Keratinocyte (primary cell): ENCODE data around the gene MALSU1. TPM values are rescaled to one million over a fixed set of nuclear protein-coding genes. Genes with fewer than 3 reads are reported as not detected.

Experiments
- DNase-seq: peaks from one replicate; pipeline ENCODE4 v3.0.0-alpha.2; 2011; ENCODE audit warnings: low read depth, missing footprints, low spot score
- FAIRE-seq: peaks from 2 replicates; lab custom pipeline; 2011; peaks lifted over from hg19 to GRCh38; lab: Jason Lieb, UNC
- H2AFZ ChIP-seq: 2 replicates; pipeline ENCODE4 v1.6.0; 2012; ENCODE audit warnings: low read length, control low read depth, inconsistent platforms; ENCODE audit not compliant: control insufficient read depth
- H3K27ac ChIP-seq: 2 replicates; pipeline ENCODE4 v1.5.1; 2011; ENCODE audit warnings: low read length; ENCODE audit not compliant: control insufficient read depth, insufficient read depth
- H3K27me3 ChIP-seq: 3 replicates; pipeline ENCODE4 v1.6.0; 2011; ENCODE audit warnings: low read length; ENCODE audit not compliant: control insufficient read depth, insufficient read depth; ENCODE audit errors: extremely low read depth
- H3K36me3 ChIP-seq, 2 experiments: 2 replicates in 1 of 2; 3 replicates in 1 of 2; pipeline ENCODE4 v1.5.1; 2011; ENCODE audit warnings: low read length in 2 of 2, mild to moderate bottlenecking in 1 of 2; ENCODE audit not compliant: control insufficient read depth in 2 of 2, insufficient read depth in 2 of 2; ENCODE audit errors: extremely low read depth in 1 of 2
- H3K4me1 ChIP-seq: 3 replicates; pipeline ENCODE4 v1.5.1; 2011; ENCODE audit warnings: low read length; ENCODE audit not compliant: control insufficient read depth, insufficient read depth; ENCODE audit errors: extremely low read depth
- H3K4me2 ChIP-seq: 3 replicates; pipeline ENCODE4 v1.6.0; 2011; ENCODE audit warnings: low read depth, low read length; ENCODE audit not compliant: control insufficient read depth, insufficient read depth; ENCODE audit errors: extremely low read depth
- H3K4me3 ChIP-seq, 3 experiments: fragments of 200-600 bp in 1 of 3; sonication (generic) in 1 of 3; 2 replicates in 2 of 3; 3 replicates in 1 of 3; pipeline ENCODE4 v1.5.1; 2011 to 2016; ENCODE audit warnings: low read length in 3 of 3, mild to moderate bottlenecking in 3 of 3, control low read depth in 2 of 3, inconsistent platforms in 1 of 3, low read depth in 1 of 3, mixed read lengths in 1 of 3, mixed run types in 1 of 3, moderate library complexity in 1 of 3; ENCODE audit not compliant: control insufficient read depth in 2 of 3, insufficient read depth in 2 of 3; ENCODE audit errors: extremely low read depth in 1 of 3
- H3K79me2 ChIP-seq: 2 replicates; pipeline ENCODE4 v1.6.0; 2012; ENCODE audit warnings: low read length; ENCODE audit not compliant: control insufficient read depth, insufficient read depth
- H3K9ac ChIP-seq: 3 replicates; pipeline ENCODE4 v1.6.0; 2011; ENCODE audit warnings: low read length; ENCODE audit not compliant: control insufficient read depth, insufficient read depth; ENCODE audit errors: extremely low read depth
- H3K9me1 ChIP-seq: 3 replicates; pipeline ENCODE4 v1.6.0; 2011; ENCODE audit warnings: low read length; ENCODE audit not compliant: control insufficient read depth, insufficient read depth; ENCODE audit errors: extremely low read depth
- H3K9me3 ChIP-seq: 2 replicates; pipeline ENCODE4 v1.5.1; 2012; ENCODE audit warnings: low read depth, low read length; ENCODE audit not compliant: control insufficient read depth
- H4K20me1 ChIP-seq: 3 replicates; pipeline ENCODE4 v1.6.0; 2011; ENCODE audit warnings: low read length; ENCODE audit not compliant: control insufficient read depth, insufficient read depth; ENCODE audit errors: extremely low read depth
- EZH2 ChIP-seq: IDR thresholded peaks from one replicate; pipeline ENCODE4 v1.6.1; 2012; ENCODE audit warnings: inconsistent platforms, mild to moderate bottlenecking, low read length, moderate library complexity
- dilution Hi-C: fragments of 300-500 bp; cut with MboI; formaldehyde crosslinking; loops from one replicate; pipeline ENCODE4 v1.7.0; 2020; ENCODE audit warnings: low sequenced_read_pairs; ENCODE audit not compliant: extremely low pct_ligation_motif_present
- polyA plus RNA-seq, 5 experiments: library from polyadenylated mRNA; depleted of rRNA in 3 of 5; stranded (reverse) in 3 of 5; stranded (forward) in 1 of 5; unstranded in 1 of 5; fragments of >200 nt; gene quantifications; 1 replicate in 1 of 5; 2 replicates in 3 of 5; 3 replicates in 1 of 5; pipeline versions ENCODE4 v1.2.1 to v1.2.3, GENCODE V29; 2011 to 2012; ENCODE audit warnings: missing spikeins in 2 of 5, low read depth in 1 of 5, low replicate concordance in 1 of 5
- TF ChIP-seq, protein P1 (sequence below), 3 experiments: IDR thresholded peaks in 1 of 3; conservative IDR thresholded peaks in 1 of 3; optimal IDR thresholded peaks in 1 of 3; 2 replicates in 2 of 3; 3 replicates in 1 of 3; pipeline versions ENCODE3 to v1.5.1; 2011; ENCODE audit warnings: low read length in 3 of 3, mild to moderate bottlenecking in 3 of 3, moderate library complexity in 2 of 3, control low read depth in 1 of 3, inconsistent platforms in 1 of 3; ENCODE audit not compliant: insufficient read depth in 2 of 3; ENCODE audit errors: extremely low read depth in 1 of 3

Gene MALSU1
- polyA plus RNA-seq, 1 donor (not counting 4 experiments of a cell fraction or from before 2014, with no cell fraction given): 67.8 TPM

- Histone ChIP-seq H2AFZ (no peak overlapping the region), H3K4me1 (peaks cover 4% of the 10 kb centered on the region), H3K9ac (no peak overlapping the region), H3K9me3 (no peaks in the 10 kb centered on the region), H3K9me1 (no peaks in the 10 kb centered on the region), H3K4me3 (no peak overlapping the region), H3K36me3 (peaks cover 0 to 2% of the 10 kb centered on the region in 2 experiments), H3K4me2 (no peak overlapping the region), H3K27me3 (no peaks in the 10 kb centered on the region), H3K27ac (no peak overlapping the region), H4K20me1 (no peaks in the 10 kb centered on the region), H3K79me2 (no peaks in the 10 kb centered on the region)
- TF ChIP-seq EZH2: no peak
- TF ChIP-seq, protein P1, sequence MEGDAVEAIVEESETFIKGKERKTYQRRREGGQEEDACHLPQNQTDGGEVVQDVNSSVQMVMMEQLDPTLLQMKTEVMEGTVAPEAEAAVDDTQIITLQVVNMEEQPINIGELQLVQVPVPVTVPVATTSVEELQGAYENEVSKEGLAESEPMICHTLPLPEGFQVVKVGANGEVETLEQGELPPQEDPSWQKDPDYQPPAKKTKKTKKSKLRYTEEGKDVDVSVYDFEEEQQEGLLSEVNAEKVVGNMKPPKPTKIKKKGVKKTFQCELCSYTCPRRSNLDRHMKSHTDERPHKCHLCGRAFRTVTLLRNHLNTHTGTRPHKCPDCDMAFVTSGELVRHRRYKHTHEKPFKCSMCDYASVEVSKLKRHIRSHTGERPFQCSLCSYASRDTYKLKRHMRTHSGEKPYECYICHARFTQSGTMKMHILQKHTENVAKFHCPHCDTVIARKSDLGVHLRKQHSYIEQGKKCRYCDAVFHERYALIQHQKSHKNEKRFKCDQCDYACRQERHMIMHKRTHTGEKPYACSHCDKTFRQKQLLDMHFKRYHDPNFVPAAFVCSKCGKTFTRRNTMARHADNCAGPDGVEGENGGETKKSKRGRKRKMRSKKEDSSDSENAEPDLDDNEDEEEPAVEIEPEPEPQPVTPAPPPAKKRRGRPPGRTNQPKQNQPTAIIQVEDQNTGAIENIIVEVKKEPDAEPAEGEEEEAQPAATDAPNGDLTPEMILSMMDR (optimal IDR thresholded peaks at IDR 0.05 in 1 of 3, IDR thresholded peaks at IDR 0.05 in 1 of 3, conservative IDR thresholded peaks at IDR 0.05 in 1 of 3; ENCODE audit: extremely low read depth in 1 of 3, insufficient read depth in 2 of 3, low read length in 3 of 3): no peak
- dilution Hi-C loops: no loop called here
- no peak for FAIRE-seq
- DNase-seq: no peak
These were observed 22.2 kb upstream of the MALSU1 start for GRCh38 chr7:23276947-23277346.

GRCh38 chr7:23277359-23277989, 21.7 kb upstream of the MALSU1 start:
- FAIRE-seq (peak; percentile 71), DNase-seq (peak; percentile 19)
- H3K9me1 ChIP-seq: no peaks in the 10 kb centered on the region
- H3K4me1 ChIP-seq: peaks cover 4% of the 10 kb centered on the region
- H3K27ac ChIP-seq: no peak overlapping the region
- no peak overlapping the region for H3K4me3 ChIP-seq
- H3K27me3 ChIP-seq: no peaks in the 10 kb centered on the region
- H2AFZ ChIP-seq: no peak overlapping the region
- no peaks in the 10 kb centered on the region for H4K20me1 ChIP-seq
- no peak overlapping the region for H3K4me2 ChIP-seq
- dilution Hi-C loops: no loop called here
- peaks cover 0 to 2% of the 10 kb centered on the region in 2 experiments for H3K36me3 ChIP-seq
- no peak overlapping the region for H3K9ac ChIP-seq
- H3K79me2 ChIP-seq: no peaks in the 10 kb centered on the region
- TF ChIP-seq, protein P1 (optimal IDR thresholded peaks at IDR 0.05 in 1 of 3, IDR thresholded peaks at IDR 0.05 in 1 of 3, conservative IDR thresholded peaks at IDR 0.05 in 1 of 3; ENCODE audit: extremely low read depth in 1 of 3, insufficient read depth in 2 of 3, low read length in 3 of 3): peak; percentile 64 to 80 (median 70)
- no peak for TF ChIP-seq EZH2
- H3K9me3 ChIP-seq: no peaks in the 10 kb centered on the region
